ENCODE data around the gene ANO2.
A peak's percentile ranks its signal among the peaks of the same experiment; 100 is the strongest.

Gene ANO2

GRCh38 chr12:5783289-5783920, 161.7 kb downstream of the ANO2 start:
- no peak for DNase-seq (ENCODE audit: low read depth in 2 of 3, low spot score in 1 of 3)

GRCh38 chr12:5780536-5780935, 164.5 kb downstream of the ANO2 start:
- DNase-seq (ENCODE audit: low read depth in 2 of 3, low spot score in 1 of 3), result no peak

- DNase-seq (ENCODE audit: low read depth in 2 of 3, low spot score in 1 of 3), result no peak
These were observed 165.7 kb downstream of the ANO2 start for GRCh38 chr12:5779401-5779800.

GRCh38 chr12:5778821-5779220, 166.2 kb downstream of the ANO2 start:
- no peak for DNase-seq (ENCODE audit: low read depth in 2 of 3, low spot score in 1 of 3)

GRCh38 chr12:5777451-5777850, 167.6 kb downstream of the ANO2 start:
- no peak for DNase-seq (ENCODE audit: low read depth in 2 of 3, low spot score in 1 of 3)

- DNase-seq (ENCODE audit: low read depth in 2 of 3, low spot score in 1 of 3), result no peak
These were observed 169.0 kb downstream of the ANO2 start for GRCh38 chr12:5776091-5776490.

- DNase-seq (ENCODE audit: low read depth in 2 of 3, low spot score in 1 of 3), result no peak
These were observed 171.5 kb downstream of the ANO2 start for GRCh38 chr12:5773550-5773949.

- no peak for DNase-seq (ENCODE audit: low read depth in 2 of 3, low spot score in 1 of 3)
These were observed 173.3 kb downstream of the ANO2 start for GRCh38 chr12:5771756-5772155.

GRCh38 chr12:5770727-5771126, 174.3 kb downstream of the ANO2 start:
- no peak for DNase-seq (ENCODE audit: low read depth in 2 of 3, low spot score in 1 of 3)

- DNase-seq (ENCODE audit: low read depth in 2 of 3, low spot score in 1 of 3), result no peak
These were observed 176.4 kb downstream of the ANO2 start for GRCh38 chr12:5768581-5769196.

GRCh38 chr12:5768171-5768570, 176.9 kb downstream of the ANO2 start:
- no peak for DNase-seq (ENCODE audit: low read depth in 2 of 3, low spot score in 1 of 3)

- DNase-seq (ENCODE audit: low read depth in 2 of 3, low spot score in 1 of 3), result no peak
These were observed 186.7 kb downstream of the ANO2 start for GRCh38 chr12:5758347-5758746.

- DNase-seq (ENCODE audit: low read depth in 2 of 3, low spot score in 1 of 3), result no peak
These were observed 188.7 kb downstream of the ANO2 start for GRCh38 chr12:5756338-5756842.

- DNase-seq (ENCODE audit: low read depth in 2 of 3, low spot score in 1 of 3), result no peak
These were observed 197.0 kb downstream of the ANO2 start for GRCh38 chr12:5748027-5748426.

- no peak for DNase-seq (ENCODE audit: low read depth in 2 of 3, low spot score in 1 of 3)
These were observed 198.1 kb downstream of the ANO2 start for GRCh38 chr12:5746917-5747316.

GRCh38 chr12:5746036-5746908, 198.8 kb downstream of the ANO2 start:
- DNase-seq (ENCODE audit: low read depth in 2 of 3, low spot score in 1 of 3), result no peak

GRCh38 chr12:5745251-5745888, 199.7 kb downstream of the ANO2 start:
- DNase-seq (ENCODE audit: low read depth in 2 of 3, low spot score in 1 of 3), result peak; percentile 25 to 53 (median 28)

GRCh38 chr12:5742258-5742657, 202.8 kb downstream of the ANO2 start:
- DNase-seq (ENCODE audit: low read depth in 2 of 3, low spot score in 1 of 3), result no peak

- DNase-seq (ENCODE audit: low read depth in 2 of 3, low spot score in 1 of 3), result no peak
These were observed 205.1 kb downstream of the ANO2 start for GRCh38 chr12:5739917-5740316.

- DNase-seq (ENCODE audit: low read depth in 2 of 3, low spot score in 1 of 3), result no peak
These were observed 207.3 kb downstream of the ANO2 start for GRCh38 chr12:5737778-5738177.

GRCh38 chr12:5736527-5736926, 208.5 kb downstream of the ANO2 start:
- no peak for DNase-seq (ENCODE audit: low read depth in 2 of 3, low spot score in 1 of 3)
